Stimulated activated CD4-positive, alpha-beta T cell treated with anti-CD3 and anti-CD28 coated beads, Interleukin-2, amount 100 ng/mL, for 48 hours (primary cell): ENCODE results near the gene BEND6.
A peak's percentile ranks its signal among the peaks of the same experiment; 100 is the strongest.
"Not testable (repeated sequence)": the region's sequence is repeated elsewhere in the genome, so short reads cannot be mapped to it uniquely, and the experiment has no call there.

Experiments used
- DNase-seq, 2 donors: peaks; one replicate each; pipeline ENCODE4 v3.0.0-alpha.2; 2020

Gene BEND6

DNA sequence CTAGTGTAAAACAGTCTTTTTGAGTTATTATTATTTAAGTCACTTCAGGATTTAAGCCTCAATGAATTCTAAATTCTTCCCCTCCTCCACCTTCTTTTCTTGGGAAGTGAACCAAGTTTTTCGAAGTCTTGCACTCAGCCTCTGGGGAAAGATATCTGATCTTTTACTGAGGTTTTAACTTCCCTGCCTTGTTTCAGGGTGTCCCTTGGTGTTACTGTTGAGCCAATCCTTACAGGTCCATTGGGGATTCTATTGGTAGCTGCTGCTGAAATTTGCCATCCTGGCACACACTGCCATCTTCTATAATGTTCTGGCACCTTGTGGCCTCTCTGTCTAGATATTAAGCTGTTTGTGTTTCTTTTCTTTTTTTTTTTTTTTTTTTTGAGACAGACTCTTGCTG is 31.7 kb downstream of the BEND6 start:
- no peak for DNase-seq

DNA sequence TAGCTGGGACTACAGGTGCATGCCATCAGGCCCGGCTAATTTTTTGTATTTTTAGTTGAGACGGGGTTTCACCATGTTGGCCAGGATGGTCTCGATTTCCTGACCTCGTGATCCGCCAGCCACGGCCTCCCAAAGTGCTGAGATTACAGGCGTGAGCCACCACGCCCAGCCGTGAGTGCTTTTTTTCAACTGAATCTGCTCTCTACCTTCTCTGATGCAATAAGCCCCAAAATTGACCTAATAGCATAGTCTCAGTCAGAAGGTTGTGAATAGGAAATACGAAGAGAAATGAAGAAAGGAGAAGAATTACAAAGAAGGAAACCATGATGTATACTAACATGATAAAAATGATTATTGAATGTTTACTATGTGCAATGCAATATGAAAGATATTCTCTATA is 33.2 kb downstream of the BEND6 start:
- DNase-seq = no peak

DNA sequence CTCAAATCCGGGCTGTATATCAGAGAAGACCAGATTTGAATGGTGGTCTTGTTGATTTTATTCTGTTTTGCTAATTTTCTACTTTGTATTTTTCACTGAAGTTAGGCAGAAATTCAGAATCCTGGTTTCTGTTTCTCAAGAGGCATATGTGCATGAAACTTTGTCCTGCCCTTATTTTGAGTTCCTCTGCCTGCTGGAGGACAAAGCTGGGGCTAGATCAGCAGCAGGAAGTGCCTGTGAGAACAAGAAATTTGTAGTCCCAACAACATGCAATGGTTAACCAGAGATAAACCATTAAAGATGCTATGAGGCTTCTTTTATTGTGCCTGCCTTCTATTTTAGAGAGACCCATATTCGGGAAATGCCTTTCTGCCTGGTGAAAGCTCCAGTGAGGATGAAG is 37.1 kb downstream of the BEND6 start:
- DNase-seq = no peak

DNA sequence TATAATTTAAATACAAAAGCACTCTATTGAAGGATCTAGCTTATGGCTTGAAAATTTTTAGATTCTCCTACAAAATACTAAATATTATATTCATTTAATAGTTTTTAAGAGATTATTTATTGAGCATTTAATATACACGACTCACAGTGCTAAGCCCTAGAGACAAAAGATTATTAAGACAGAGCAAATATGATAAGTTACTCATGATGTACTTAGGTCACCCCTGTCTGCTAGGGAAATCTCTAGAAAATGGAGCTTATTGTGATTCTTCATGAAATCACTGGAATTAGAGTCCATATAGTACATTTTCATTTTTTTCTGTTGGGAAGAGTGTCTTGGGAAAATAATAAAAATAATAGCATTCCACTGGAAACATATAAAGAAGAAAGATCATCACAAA is 37.8 kb downstream of the BEND6 start:
- DNase-seq = no peak

DNA sequence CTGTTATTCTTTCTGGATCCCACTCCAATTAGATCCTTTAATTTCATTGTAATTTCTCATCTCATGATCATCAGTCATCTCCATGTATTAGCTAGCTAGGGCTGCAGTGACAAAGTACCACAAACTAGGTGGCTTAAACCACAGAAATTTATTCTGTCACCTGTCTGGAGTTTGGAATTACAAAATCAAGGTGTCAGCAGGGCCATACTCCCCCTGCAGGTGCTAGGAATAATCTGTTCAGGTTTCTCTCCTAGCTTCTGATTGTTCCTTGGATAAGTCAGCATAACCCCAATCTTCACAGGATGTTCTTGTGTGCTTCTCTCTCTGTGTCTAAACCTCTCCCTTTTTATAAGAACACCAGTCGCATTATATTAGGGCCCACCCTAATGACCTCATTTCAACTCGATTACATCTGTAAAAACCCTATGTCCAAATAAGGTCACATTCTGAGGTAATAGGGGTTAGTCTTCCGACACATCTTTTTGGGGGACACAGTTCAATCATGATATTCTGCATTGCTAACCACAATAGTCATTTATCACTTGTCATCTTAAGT is 40.5 kb downstream of the BEND6 start:
- no peak for DNase-seq

DNA sequence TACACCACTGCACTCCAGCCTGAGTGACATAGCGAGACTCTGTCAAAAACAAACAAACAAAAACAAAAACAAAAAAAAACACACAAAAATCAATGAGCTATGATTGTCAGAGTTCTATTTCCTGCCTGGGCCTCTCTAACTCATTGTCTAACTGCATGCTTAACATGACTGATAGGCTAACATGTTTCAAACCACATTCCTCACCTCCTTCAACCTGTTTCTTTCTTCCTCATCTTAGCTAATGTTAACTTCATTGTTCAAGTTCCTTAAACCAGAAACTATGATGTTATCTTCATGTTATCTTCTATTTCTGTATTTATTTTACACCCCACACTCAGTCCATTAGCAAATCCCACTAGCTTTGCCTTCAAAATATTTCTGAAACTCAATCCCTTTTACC is 41.5 kb downstream of the BEND6 start:
- DNase-seq = no peak

DNA sequence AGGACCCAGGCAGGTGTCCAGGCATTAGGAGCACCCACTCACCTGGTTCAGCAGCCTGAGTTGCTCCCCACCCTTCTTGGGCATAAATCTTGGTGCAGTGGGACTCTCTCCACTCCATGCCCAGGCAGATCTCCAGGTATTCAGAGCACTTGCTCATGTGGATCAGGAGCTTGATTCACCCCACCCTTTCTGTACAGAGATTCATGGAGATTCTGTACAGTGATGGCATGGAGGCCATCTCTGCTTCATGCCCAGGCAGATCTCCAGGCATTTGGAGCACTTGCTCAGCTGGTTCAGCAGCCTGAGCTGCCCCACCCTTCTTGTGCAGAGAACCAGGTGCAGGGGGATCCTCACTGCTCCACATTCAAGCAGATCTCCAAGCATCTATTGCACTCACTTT is 44.1 kb downstream of the BEND6 start:
- DNase-seq = no peak

DNA sequence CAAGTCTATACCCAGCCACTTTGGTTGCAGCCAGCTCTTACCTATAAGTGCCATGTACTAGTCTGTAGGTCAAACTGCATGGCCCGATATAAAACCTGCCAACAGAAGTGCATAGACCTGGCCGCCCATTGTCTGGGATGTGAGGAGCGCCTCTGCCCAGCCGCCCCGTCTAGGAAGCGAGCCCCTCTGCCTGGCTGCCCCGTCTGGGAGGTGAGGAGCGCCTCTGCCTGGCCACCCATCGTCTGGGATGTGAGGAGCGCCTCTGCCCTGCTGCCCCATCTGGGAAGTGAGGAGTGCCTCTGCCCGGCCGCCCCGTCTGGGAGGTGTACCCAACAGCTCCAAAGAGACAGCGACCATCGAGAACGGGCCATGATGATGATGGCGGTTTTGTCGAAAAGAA is 44.8 kb downstream of the BEND6 start:
- not testable (repeated sequence) for DNase-seq

DNA sequence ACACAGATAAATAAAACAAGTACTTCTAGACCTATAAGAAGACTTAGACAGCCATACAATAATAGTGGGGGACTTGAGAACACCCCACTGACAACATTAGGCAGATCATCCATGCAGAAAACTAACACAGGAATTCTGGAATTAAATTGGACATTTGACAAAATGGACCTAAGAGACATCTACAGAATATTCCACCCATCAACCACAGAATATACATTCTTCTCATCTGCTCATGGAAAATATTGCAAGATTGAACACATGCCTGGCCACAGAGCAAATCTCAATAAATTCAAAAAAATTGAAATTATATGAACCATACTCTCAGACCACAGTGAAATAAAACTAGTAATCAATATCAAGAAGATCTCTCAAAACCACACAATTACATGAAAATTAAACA is 47.3 kb downstream of the BEND6 start:
- no peak for DNase-seq

DNA sequence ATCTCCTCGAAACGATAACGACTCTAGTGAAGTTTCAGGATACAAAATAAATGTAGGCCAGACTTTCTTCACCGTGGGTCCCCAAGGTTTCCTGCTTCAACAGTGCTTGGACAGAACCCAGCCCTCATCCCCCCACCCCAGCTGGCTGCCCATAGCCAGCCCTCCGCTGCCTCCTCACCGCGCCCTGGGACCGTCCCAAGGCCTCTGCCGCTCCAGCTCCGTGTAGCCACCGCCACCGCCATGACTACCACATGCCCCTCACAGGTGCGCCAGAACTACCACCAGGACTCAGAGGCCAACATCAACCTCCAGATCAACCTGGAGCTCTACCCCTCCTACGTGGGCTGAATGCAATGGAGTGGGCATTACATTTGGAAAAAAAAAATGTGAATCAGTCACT is 49.4 kb downstream of the BEND6 start:
- DNase-seq = no peak

DNA sequence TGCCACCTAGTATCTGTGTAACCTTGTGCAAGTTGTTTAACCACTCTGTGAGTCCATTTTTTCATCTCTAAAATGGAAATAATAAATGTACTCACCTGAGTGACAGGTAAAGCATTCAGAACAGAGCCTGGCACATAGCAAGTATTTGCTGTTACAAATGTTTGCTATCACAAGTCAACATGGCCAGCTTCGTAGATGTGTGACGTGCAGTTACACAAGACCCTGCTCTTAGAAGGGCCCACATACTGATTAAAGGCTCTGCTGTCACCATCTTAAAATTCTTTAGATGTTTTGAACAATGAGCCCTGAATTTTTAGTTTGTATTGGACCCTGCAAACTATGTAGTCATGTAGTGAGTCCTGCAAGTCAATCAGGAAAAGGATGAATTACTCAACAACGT is 51.2 kb downstream of the BEND6 start:
- DNase-seq = no peak

DNA sequence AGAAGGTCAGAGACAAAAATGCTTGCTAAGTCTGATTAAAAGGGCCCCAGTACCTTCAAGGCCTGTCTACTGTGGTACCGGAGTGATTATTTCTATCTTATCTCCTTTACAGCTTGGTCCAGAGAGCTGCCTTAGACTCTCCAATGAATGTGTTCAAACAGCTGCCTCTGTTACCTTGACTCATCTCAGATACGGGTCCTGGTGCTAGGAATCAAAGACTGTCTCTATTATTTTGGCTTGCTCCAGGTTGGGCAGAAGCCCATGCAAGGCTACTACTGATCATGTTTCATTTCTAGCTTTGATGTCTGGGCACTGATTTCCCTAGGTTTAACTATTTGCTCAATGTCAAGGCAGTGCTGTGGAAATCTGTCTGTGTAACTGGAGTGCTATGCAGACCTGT is 53.2 kb downstream of the BEND6 start:
- DNase-seq = not testable (repeated sequence)

DNA sequence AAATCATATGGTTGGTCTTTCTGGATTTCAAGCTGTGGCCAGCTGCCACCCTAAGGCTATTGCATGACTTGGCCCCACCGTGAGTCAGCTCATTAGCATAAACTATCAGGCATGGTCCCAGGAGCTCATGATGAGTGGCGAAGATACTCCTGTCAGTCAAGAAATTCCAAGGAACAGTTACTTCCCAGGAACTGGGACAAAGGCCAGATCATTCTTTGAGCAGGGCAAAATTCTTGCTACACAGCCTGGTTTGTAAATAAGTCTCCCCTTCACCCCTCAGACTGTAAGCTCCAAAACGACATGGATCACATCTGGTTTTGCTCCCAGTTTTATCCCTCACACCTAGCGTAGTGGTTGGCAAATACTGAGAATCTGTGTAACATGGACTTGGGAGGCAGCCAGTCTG is 58.6 kb downstream of the BEND6 start:
- no peak for DNase-seq

DNA sequence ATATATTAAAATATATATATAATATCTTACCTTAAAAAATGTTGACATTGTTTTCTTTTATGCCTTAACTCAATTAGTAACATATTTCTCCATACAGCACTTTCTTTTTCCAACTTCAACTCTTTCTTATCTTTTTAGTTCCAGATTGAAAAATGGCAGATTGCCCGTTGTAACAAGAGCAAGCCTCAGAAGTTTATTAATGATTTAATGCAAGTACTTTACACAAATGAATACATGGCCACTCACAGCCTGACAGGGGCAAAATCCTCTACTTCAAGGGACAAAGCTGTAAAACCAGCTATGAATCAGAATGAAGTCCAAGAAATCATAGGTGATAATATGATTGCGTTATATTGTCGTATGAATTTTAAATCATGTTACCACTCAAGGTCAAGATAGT is 62.2 kb downstream of the BEND6 start:
- DNase-seq = no peak

DNA sequence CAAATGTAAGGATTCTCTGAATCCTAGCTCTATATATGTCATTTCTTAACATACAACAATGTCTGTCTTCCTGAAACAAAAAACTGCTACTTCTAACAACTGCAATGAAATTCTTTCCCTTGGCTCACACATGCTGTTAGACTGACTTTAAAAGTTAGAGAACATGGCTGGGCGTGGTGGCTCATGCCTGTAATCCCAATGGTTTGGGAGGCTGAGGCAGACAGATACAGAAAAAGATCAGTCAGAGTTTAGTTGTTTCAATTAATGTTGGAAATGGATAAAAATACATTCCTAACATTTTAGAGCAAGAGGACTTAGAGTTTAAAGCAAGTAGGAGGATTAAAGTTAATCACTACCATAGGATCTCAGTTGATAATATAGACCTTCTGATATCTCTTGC is 62.9 kb downstream of the BEND6 start:
- no peak for DNase-seq

DNA sequence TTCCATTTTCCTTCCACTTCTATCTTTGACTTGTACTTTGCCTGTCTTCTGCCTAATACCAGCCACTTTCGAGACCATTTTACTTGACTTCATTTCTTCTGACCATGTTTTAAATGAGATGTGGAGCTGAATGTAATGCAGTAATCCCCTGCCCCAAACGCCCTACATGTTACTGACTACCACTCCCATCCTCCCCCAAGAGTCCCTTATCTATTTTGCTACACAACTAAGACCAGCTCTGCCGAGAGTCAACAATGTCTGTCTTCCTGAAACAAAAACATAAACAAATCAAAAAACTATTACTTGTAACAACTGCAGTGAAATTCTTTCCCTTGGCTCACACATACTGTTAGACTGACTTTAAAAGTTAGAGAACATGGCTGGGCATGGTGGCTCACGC is 64.5 kb downstream of the BEND6 start:
- no peak for DNase-seq

DNA sequence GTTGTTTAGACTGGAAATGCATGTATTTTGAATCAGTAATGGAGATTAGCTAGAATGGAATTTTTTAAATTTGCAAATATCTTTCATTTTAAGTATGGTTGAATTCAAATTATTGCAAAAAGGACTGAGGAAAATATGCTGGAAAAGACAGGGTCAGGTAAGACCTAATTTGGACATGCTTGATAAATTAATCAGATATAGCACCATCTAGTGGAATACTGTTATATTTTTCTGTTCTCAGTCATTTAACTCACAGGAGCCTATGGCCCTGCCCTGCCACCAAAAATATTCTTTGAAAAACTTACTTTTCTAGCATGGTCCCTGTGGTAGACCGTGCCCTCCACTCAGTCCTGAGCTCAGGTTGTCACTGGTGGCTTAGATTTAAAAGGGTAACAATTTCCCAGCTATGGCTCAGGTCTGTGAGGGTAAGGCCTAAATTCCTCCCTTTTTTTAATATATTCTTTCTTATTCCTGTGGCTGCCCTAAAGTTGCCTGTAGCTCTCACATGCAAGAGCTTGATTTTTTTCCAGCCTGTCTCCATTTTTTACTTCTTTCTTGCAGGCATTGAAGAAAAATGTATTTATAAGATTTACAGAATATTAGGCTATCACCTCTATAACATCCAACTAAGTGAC is 66.3 kb downstream of the BEND6 start:
- DNase-seq = no peak

DNA sequence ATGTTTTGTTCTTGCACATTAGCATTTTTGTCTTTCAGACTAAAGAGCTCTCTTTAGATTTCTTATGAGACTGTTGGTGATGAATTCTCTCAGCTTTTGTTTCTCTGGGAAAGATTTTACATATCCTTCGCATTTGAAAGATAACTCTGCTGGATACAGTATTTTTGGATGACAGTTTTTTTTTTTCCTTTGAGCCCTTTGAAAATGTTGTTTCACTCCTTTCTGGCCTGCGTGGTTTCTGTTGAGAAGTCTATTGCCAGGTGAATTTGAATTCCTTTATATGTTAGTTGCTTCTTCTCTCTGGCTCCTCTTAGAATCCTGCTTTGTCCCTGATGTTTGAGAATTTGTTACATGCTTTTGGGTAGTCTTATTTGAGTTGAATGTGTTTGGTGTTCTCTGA is 69.4 kb downstream of the BEND6 start:
- no peak for DNase-seq

DNA sequence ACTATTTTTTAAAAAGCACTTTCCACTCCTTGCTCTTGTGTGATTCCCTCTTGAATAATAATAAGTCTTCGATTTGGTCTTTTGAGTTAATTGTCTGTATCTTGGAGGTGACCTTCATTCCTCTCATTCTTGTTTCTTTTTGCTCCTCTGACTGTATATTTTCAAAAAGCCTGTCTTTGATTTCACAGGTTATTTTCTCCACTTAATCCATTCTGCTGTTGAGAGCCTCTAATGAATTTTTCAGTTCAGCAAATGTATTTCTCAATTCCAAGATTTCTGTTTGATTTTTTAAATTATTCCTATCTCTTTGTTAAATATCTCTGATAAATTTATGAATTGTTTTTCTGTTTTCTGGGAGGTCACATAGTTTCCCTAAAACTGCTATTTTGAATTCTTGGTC is 69.9 kb downstream of the BEND6 start:
- no peak for DNase-seq

DNA sequence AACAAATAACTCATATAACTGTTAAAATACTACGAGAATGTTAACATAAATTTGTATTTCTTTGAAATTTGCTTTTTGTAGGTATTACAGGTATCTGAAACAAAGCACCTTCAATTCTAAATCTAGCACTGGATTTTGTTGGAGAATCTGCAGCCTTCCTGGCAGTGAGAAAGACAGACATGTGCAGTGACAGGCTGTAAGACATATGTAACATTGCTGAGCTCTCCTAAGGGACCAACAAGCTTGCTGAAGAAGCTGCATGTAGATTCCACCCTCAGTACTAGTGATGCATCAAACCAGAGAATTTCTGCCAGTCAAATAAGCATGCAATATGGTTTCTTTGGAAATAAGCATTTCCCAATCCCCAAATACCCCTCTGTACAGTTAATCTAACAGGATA is 71.1 kb downstream of the BEND6 start:
- DNase-seq = no peak

DNA sequence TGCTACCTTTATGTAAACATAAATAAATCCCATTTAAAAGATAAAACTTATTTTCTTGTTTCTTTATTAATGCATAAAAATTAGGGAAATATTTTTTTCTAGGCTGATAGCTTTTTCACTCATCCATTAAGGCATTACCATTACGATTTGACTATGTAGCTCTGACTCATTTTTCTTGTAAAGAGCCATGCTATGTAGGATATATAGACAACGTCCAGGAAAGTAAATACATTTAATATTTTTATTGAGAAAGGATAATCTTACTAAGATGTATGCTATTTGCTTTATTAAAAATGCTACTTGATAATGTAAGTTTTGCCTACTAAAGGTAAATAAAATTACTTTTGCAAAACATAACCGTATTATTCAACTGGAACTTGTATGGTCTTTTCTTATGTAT is 72.4 kb downstream of the BEND6 start:
- no peak for DNase-seq

DNA sequence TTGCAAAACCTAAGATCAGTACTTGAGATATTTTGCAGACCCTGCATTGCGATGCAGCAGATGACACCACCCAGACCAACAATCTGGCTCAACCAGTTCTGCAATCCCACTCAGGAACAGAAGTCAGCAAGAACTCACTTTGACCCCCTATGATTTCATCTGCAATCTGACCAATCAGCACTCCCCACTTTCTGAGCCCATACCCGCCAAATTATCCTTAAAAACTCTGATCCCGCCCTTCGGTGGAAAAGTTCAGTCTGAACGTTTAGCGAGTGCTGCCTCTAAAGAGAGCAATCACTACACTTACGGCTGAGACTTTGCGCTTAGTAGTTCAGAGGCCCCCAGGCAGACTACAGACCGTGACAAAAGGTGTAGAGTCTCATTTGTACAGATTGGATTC is 74.3 kb downstream of the BEND6 start:
- DNase-seq = no peak

DNA sequence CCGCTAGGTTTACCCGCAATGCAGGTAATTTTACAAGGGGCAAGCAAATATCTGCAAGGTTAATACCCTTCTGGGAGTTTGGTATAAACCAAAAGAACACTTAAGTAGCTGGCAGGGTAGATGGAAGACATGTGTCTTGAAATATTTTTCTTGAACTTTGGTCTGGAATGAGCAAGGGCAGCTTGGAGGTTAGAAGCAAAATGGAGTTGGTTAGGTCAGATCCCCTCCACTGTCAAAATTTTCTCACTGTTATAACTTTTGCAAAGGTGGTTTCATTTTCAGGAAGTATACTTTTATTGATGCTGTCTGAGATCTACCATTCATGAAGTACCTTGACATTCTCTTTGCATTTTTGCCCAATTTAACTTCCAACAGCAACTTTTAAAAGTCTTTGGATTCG is 78.3 kb downstream of the BEND6 start:
- DNase-seq = no peak

DNA sequence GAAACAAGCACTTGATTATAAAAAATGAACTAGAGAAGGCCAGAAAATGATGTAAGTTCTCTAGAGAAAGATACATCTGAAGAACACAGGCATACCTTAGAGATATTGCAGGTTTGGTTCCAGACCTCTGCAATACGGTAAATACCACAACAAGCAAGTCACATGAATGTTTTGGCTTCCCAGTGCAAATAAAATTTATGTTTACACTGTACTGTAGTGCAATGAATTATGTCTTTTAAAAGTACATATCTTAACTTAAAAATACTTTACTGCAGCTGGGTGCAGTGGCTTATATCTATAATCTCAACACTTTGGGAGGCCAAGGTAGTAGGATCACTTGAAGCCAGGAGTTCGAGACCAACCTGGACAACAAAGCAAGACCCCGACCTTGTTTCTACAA is 80.6 kb downstream of the BEND6 start:
- no peak for DNase-seq

DNA sequence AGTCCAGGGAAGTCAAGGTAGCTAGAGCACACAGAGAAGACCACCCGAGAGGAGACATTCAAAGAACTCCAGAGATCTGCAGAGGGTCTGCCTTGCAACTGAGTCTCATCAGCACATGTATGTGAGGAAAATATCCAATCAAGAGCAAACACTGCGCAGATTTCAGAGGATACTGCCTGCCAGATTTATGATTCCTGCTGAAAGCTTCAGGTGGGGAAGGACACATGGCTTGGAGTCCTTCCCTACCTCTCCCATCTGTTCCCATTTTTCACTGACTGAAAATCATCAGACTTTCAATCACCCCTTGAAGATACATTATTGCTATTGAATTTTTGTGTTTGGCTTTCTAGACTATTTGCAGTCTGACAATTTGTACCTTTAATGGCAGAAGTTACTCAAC is 84.0 kb downstream of the BEND6 start:
- DNase-seq = no peak

DNA sequence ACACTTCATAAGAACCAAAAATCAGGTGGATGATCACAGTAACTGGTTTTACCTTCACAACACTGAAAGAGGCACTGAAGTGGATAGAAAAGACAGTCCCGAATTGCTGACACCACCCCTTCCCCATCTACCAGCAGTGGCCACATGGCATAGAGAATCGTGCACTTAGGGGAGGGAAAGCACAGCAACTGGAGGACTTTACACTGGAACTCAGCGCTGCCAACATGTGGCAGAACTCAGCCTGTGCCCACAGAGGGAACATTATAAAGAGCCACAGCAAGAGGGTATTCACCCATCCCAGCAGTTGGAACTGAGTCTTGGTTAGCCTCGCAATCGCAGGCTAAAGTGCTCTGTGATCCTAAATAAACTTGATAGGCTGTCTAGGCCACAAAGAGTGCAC is 85.1 kb downstream of the BEND6 start:
- peak in 1 of 2 donors; percentile 2 for DNase-seq
